K562 (cell line): ENCODE data around the gene AKT1. TPM values are rescaled to one million over a fixed set of nuclear protein-coding genes. Genes with fewer than 3 reads are reported as not detected.

Experiments
- ARID1B ChIP-seq: fragments of 450-650 bp; IDR thresholded peaks from 2 replicates; pipeline ENCODE4 v1.6.1; 2016; ENCODE audit warnings: antibody characterized with exemption, mild to moderate bottlenecking, inconsistent platforms
- BRD4 ChIP-seq: fragments of 200-600 bp; sonication (generic); IDR thresholded peaks from 2 replicates; pipeline ENCODE4 v1.6.1; 2017; ENCODE audit warnings: inconsistent platforms
- CC2D1A ChIP-seq: fragments of 450-650 bp; IDR thresholded peaks from 2 replicates; pipeline ENCODE4 v1.6.1; 2017; ENCODE audit warnings: mild to moderate bottlenecking
- COPS2 ChIP-seq: fragments of 450-650 bp; conservative IDR thresholded peaks from 2 replicates; pipeline ENCODE4 v1.6.1; 2016; ENCODE audit warnings: mild to moderate bottlenecking, moderate library complexity
- CXXC5 ChIP-seq: fragments of 250-450 bp; sonication (Bioruptor Pico); IDR thresholded peaks from 2 replicates; pipeline ENCODE4 v1.8.0; 2022; ENCODE audit warnings: inconsistent platforms, mild to moderate bottlenecking, moderate library complexity
- DACH1 ChIP-seq: fragments of 450-650 bp; IDR thresholded peaks from 2 replicates; pipeline ENCODE4 v1.6.1; 2018; ENCODE audit not compliant: partially characterized antibody
- ETS2 ChIP-seq: IDR thresholded peaks from 2 replicates; pipeline ENCODE4 v1.6.1; 2016; ENCODE audit warnings: borderline replicate concordance, missing genetic modification characterization, mild to moderate bottlenecking, moderate library complexity, missing compliant biosample characterization; ENCODE audit not compliant: poor library complexity, severe bottlenecking
- ETV1 ChIP-seq: fragments of 450-650 bp; conservative IDR thresholded peaks from 2 replicates; pipeline ENCODE4 v1.6.1; 2016; ENCODE audit warnings: missing genetic modification characterization, control low read depth, low read depth, missing compliant biosample characterization
- JUND ChIP-seq, 2 experiments: IDR thresholded peaks; 2 replicates in 1 of 2; 3 replicates in 1 of 2; pipeline ENCODE4 v1.6.1; 2011; ENCODE audit warnings: borderline replicate concordance in 2 of 2, low read depth in 2 of 2, low read length in 2 of 2, improper control_type of control experiment in 1 of 2, missing biosample characterization in 1 of 2, missing genetic modification characterization in 1 of 2, missing genetic modification reagents in 1 of 2
- MAFK ChIP-seq: IDR thresholded peaks from 2 replicates; pipeline ENCODE4 v1.6.1; 2011; ENCODE audit warnings: low read length, improper control_type of control experiment
- MED1 ChIP-seq: sonication (generic); formaldehyde crosslinking; IDR thresholded peaks from 2 replicates; pipeline ENCODE4 v1.8.1; 2023; ENCODE audit warnings: missing genetic modification reagents, borderline replicate concordance
- NFRKB ChIP-seq: fragments of 450-650 bp; IDR thresholded peaks from 2 replicates; pipeline ENCODE4 v1.6.1; 2016; ENCODE audit warnings: low read depth
- PML ChIP-seq: IDR thresholded peaks from 2 replicates; pipeline ENCODE4 v1.6.1; 2012; ENCODE audit warnings: low read length, inconsistent platforms
- PPARD ChIP-seq: fragments of 250-450 bp; sonication (Bioruptor Pico); IDR thresholded peaks from 2 replicates; pipeline ENCODE4 v1.8.0; 2022; ENCODE audit warnings: inconsistent platforms, mild to moderate bottlenecking, moderate library complexity
- PYGO2 ChIP-seq: fragments of 450-650 bp; IDR thresholded peaks from 2 replicates; pipeline ENCODE4 v1.6.1; 2016; ENCODE audit warnings: mild to moderate bottlenecking, missing genetic modification characterization, moderate library complexity, missing compliant biosample characterization
- RBM25 ChIP-seq: fragments of 200-400 bp; formaldehyde crosslinking; IDR thresholded peaks from 2 replicates; pipeline ENCODE4 v1.6.1; 2018; ENCODE audit warnings: low read length, low read depth, moderate library complexity; ENCODE audit not compliant: severe bottlenecking
- SETDB1 ChIP-seq: IDR thresholded peaks from one replicate; pipeline ENCODE4 v1.6.1; 2012; ENCODE audit warnings: low read length, control low read depth, inconsistent platforms
- SLC30A9 ChIP-seq: fragments of 250-450 bp; sonication (Bioruptor Pico); IDR thresholded peaks from 2 replicates; pipeline ENCODE4 v1.8.0; 2022; ENCODE audit warnings: mild to moderate bottlenecking, moderate library complexity
- SMARCA4 ChIP-seq: fragments of 450-650 bp; IDR thresholded peaks from 2 replicates; pipeline ENCODE4 v1.6.1; 2016
- SMC3 ChIP-seq: conservative IDR thresholded peaks from 2 replicates; pipeline ENCODE4 v1.6.1; 2011; ENCODE audit warnings: low read depth, low read length, improper control_type of control experiment; ENCODE audit not compliant: insufficient read depth
- TAF1 ChIP-seq: IDR thresholded peaks from 2 replicates; pipeline ENCODE4 v1.6.1; 2011; ENCODE audit warnings: mild to moderate bottlenecking, low read length, moderate library complexity; ENCODE audit not compliant: insufficient read depth, control insufficient read depth, severe bottlenecking; ENCODE audit errors: extremely low read depth
- TFAP4 ChIP-seq: sonication (generic); formaldehyde crosslinking; IDR thresholded peaks from 2 replicates; pipeline ENCODE4 v1.8.0; 2022; ENCODE audit warnings: missing genetic modification reagents, mild to moderate bottlenecking, moderate library complexity, borderline replicate concordance
- ZC3H4 ChIP-seq: sonication (generic); formaldehyde crosslinking; IDR thresholded peaks from 2 replicates; pipeline ENCODE4 v1.9.0; 2021; ENCODE audit warnings: missing genetic modification reagents, borderline replicate concordance
- ZNF12 ChIP-seq: sonication (generic); formaldehyde crosslinking; IDR thresholded peaks from 2 replicates; pipeline ENCODE4 v1.4.0; 2020; ENCODE audit warnings: mild to moderate bottlenecking, missing genetic modification reagents
- ZNF77 ChIP-seq: fragments of 250-450 bp; sonication (Bioruptor Pico); IDR thresholded peaks from 2 replicates; pipeline ENCODE4 v1.5.0; 2020
- ZNF778 ChIP-seq: fragments of 450-650 bp; formaldehyde crosslinking; IDR thresholded peaks from 2 replicates; pipeline ENCODE4 v1.4.0; 2020; ENCODE audit warnings: mild to moderate bottlenecking, moderate library complexity
- polyA plus RNA-seq, 8 experiments: library from polyadenylated mRNA; depleted of rRNA in 4 of 8; stranded (reverse) in 5 of 8; unstranded in 3 of 8; fragments of >200 nt; fragmentation: Nextera tagmentation in 2 of 8; fragmentation: Illumina TruSeq in 1 of 8; extraction: Ambion mirVana in 2 of 8; extraction: Trizol in 1 of 8; gene quantifications; 2 replicates each; pipeline versions ENCODE4 v1.2.1 to v1.2.3, GENCODE V29; 2011 to 2014; ENCODE audit warnings: inconsistent platforms in 1 of 8, missing spikeins in 1 of 8
- total RNA-seq, 7 experiments: library from RNA; depleted of rRNA in 6 of 7; stranded (reverse); fragments of >200 nt in 6 of 7; fragmentation: Illumina TruSeq in 2 of 7; extraction: Trizol in 2 of 7; gene quantifications; 2 replicates each; pipeline versions ENCODE4 v1.2.1 to v1.2.3, GENCODE V29; 2011 to 2021; ENCODE audit warnings: low replicate concordance in 1 of 7
- TF ChIP-seq, protein P1 (sequence below): fragments of 450-650 bp; IDR thresholded peaks from 2 replicates; pipeline ENCODE4 v1.6.1; 2014; ENCODE audit warnings: low read depth, mild to moderate bottlenecking, moderate library complexity, borderline replicate concordance
- TF ChIP-seq, protein P2 (sequence below): sonication (generic); formaldehyde crosslinking; IDR thresholded peaks from 2 replicates; pipeline ENCODE4 v1.8.1; 2023; ENCODE audit warnings: mild to moderate bottlenecking, missing genetic modification reagents

AKT1 gene
- total and polyA plus RNA-seq, 9 of the 15 experiments (the other 6 are each of a cell fraction or from before 2014, with no cell fraction given): 0.49 to 132 (median 75.1) TPM

DNA sequence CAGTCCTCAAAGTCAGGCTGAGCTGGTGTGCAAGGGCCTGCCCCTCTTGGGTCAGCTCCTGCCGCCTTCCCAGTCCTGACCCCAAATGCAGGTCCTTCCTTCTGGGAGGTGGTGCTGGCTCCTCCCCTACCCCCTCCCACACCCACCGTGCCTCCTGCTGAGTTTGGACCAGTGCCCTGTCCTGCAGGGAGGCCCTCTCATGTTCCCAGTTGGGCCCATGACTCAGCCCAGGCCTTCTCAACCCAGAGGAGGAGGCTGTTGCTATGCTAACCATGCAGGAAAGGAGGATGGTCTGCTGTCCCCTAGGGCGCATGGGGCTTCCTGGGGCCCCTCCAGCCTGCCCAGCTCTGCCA is 9.8 kb upstream of the AKT1 start (continued):
- TF ChIP-seq, protein P1, sequence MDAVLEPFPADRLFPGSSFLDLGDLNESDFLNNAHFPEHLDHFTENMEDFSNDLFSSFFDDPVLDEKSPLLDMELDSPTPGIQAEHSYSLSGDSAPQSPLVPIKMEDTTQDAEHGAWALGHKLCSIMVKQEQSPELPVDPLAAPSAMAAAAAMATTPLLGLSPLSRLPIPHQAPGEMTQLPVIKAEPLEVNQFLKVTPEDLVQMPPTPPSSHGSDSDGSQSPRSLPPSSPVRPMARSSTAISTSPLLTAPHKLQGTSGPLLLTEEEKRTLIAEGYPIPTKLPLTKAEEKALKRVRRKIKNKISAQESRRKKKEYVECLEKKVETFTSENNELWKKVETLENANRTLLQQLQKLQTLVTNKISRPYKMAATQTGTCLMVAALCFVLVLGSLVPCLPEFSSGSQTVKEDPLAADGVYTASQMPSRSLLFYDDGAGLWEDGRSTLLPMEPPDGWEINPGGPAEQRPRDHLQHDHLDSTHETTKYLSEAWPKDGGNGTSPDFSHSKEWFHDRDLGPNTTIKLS: no peak
- TF ChIP-seq PML (no peak), PYGO2 (tag) (no peak), SMARCA4 (0 out of 2 replicates have a peak, but pooled peaks have one; percentile 23), PPARD (CRISPR knock-in tag) (no peak), CXXC5 (CRISPR knock-in tag) (no peak), JUND (IDR thresholded peaks at IDR 0.05; ENCODE audit: borderline replicate concordance, low read depth, low read length) (peak; percentile 80), JUND (tag; IDR thresholded peaks at IDR 0.05; ENCODE audit: borderline replicate concordance, low read depth, low read length) (peak; percentile 69; the same call in 1 of the 3 replicates), CC2D1A (no peak), TFAP4 (peak; percentile 43; the same call in 1 of the 2 replicates), MED1 (CRISPR knock-in tag) (no peak), ARID1B (peak; percentile 34), ZC3H4 (CRISPR knock-in tag) (no peak), ETV1 (tag) (no peak), ETS2 (tag) (no peak), BRD4 (no peak), ZNF77 (CRISPR knock-in tag) (no peak), DACH1 (no peak), SMC3 (no peak), MAFK (peak; percentile 37; the same call in 1 of the 2 replicates), ZNF778 (CRISPR knock-in tag) (no peak), NFRKB (no peak), RBM25 (no peak), ZNF12 (no peak), SLC30A9 (CRISPR knock-in tag) (no peak), SETDB1 (no peak), COPS2 (no peak), TAF1 (no peak)
- TF ChIP-seq, protein P2, sequence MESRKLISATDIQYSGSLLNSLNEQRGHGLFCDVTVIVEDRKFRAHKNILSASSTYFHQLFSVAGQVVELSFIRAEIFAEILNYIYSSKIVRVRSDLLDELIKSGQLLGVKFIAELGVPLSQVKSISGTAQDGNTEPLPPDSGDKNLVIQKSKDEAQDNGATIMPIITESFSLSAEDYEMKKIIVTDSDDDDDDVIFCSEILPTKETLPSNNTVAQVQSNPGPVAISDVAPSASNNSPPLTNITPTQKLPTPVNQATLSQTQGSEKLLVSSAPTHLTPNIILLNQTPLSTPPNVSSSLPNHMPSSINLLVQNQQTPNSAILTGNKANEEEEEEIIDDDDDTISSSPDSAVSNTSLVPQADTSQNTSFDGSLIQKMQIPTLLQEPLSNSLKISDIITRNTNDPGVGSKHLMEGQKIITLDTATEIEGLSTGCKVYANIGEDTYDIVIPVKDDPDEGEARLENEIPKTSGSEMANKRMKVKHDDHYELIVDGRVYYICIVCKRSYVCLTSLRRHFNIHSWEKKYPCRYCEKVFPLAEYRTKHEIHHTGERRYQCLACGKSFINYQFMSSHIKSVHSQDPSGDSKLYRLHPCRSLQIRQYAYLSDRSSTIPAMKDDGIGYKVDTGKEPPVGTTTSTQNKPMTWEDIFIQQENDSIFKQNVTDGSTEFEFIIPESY (CRISPR knock-in tag): no peak
